Stimulated activated CD4-positive, alpha-beta T cell treated with anti-CD3 and anti-CD28 coated beads, Interleukin-15, amount 100 ng/mL, for 24 hours (primary cell): ENCODE results near the gene DOP1B.
"Not testable (repeated sequence)": the region's sequence is repeated elsewhere in the genome, so short reads cannot be mapped to it uniquely, and the experiment has no call there.

ENCODE experiments used
- DNase-seq: peaks from one replicate; pipeline ENCODE4 v3.0.0-alpha.2; 2020

DOP1B gene, protein sequence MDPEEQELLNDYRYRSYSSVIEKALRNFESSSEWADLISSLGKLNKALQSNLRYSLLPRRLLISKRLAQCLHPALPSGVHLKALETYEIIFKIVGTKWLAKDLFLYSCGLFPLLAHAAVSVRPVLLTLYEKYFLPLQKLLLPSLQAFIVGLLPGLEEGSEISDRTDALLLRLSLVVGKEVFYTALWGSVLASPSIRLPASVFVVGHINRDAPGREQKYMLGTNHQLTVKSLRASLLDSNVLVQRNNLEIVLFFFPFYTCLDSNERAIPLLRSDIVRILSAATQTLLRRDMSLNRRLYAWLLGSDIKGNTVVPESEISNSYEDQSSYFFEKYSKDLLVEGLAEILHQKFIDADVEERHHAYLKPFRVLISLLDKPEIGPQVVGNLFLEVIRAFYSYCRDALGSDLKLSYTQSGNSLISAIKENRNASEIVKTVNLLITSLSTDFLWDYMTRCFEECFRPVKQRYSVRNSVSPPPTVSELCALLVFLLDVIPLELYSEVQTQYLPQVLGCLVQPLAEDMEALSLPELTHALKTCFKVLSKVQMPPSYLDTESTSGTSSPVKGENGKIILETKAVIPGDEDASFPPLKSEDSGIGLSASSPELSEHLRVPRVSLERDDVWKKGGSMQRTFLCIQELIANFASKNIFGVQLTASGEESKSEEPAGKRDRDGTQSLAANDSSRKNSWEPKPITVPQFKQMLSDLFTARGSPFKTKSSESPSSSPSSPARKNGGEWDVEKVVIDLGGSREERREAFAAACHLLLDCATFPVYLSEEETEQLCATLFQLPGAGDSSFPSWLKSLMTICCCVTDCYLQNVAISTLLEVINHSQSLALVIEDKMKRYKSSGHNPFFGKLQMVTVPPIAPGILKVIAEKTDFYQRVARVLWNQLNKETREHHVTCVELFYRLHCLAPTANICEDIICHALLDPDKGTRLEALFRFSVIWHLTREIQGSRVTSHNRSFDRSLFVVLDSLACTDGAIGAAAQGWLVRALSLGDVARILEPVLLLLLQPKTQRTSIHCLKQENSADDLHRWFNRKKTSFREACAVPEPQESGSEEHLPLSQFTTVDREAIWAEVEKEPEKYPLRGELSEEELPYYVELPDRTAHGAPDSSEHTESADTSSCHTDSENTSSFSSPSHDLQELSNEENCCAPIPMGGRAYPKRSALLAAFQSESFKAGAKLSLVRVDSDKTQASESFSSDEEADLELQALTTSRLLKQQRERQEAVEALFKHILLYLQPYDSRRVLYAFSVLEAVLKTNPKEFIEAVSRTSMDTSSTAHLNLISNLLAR (N-terminal part only)

GRCh38 chr21:36156815-36157670 is at the start of gene DOP1B:
DOP1B (plus strand) TSS chr21:36156824; CDS start chr21:36164734, 7,910 bp downstream.
- DNase-seq: peak; percentile 61

- no peak for DNase-seq
These were observed 46.8 kb upstream of the DOP1B start for GRCh38 chr21:36109868-36110267.

DNA sequence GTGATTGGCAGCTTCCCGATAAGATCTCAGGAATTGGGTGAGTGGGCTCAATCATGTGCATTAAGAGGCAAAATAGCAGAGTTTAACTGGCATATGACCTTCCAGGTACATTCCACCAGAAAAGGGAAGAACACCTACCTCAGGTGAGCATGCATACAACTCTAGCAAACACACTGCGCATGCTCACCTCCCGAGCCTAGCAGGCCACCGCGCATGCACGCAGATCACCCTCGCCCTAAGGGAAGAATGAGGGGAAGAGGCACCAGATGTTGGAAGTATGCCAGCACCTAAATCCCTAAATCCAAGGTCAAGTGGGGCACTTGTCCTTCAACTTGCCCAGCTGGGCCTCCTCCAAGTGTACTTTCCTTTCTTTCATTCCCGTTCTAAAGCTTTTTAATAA is 45.4 kb upstream of the DOP1B start:
- no peak for DNase-seq

GRCh38 chr21:36113647-36114428 is 42.8 kb upstream of the DOP1B start:
- peak; percentile 67 for DNase-seq

DNA sequence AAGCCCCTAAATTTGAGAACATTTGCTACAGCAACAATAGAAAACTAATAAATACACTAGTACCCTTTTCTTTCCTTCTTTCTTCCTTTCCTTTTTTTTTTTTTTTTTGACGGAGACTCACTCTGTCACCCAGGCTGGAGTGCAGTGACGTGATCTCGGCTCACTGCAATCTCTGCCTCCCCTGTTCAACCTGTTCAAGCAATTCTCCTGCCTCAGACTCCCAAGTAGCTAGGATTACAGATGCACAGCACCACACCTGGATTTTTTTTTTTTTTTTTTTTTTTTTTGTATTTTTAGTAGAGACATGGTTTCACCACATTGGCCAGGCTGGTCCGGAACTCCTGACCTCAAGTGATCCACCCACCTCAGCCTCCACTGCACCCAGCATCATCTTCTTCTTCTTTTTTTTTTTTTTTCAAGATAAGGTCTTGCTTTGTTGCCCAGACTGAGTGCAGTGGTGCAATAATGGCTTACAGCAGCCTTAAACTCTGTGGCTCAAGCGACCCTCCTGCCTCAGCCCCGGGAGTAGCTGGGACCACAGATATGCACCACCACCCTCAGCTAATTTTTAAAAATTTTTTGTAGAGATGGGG is 41.4 kb upstream of the DOP1B start:
- no peak for DNase-seq

GRCh38 chr21:36117286-36117741 is 39.3 kb upstream of the DOP1B start:
- DNase-seq: no peak

GRCh38 chr21:36120304-36120888 is 36.2 kb upstream of the DOP1B start:
- DNase-seq: no peak

DNA sequence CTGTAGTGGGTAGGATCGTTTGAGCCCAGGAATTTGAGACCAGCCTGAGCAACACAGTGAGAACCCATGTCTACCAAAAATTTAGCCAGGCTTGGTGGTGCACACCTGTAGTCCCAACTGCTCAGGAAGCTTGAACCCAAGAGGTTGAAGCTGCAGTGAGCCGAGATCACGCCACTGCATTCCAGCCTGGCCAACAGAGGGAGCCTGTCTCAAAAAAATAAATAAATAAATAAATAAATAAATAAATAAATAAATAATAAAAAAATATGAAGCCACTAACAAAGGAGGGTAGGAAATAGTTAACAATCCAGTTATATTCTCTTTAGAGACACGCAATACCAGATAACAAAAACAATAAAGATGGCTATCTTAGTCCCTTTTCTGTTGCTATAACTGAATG is 33.6 kb upstream of the DOP1B start:
- DNase-seq: no peak

- DNase-seq: no peak
These were observed 32.2 kb upstream of the DOP1B start for GRCh38 chr21:36124395-36124794.

GRCh38 chr21:36125512-36126207 is 31.0 kb upstream of the DOP1B start:
- DNase-seq: peak; percentile 70

GRCh38 chr21:36126208-36126565 is 30.4 kb upstream of the DOP1B start:
- no peak for DNase-seq

DNA sequence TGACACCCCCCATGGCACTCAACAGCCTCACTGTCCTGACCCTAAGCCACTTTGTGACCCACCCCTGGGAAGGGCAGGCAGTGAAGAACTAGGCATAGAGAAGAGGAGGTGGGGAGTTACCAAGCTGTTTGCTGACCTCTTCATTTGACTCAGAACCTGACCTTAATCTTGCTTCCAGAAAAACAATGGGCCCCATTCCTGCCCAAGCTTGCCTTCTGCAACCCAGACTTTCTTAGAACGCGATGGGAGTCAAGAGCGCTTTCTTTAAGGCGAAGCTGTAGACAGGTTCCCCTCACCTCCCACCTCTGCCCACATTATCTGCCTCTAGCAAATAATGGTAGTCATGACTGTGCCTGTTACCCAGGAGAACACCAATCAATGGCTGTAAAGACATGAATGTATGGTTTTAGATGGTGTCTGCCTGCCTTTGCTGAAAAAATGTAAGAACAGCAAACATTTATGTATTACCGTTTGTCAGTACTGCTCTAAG is 30.0 kb upstream of the DOP1B start:
- DNase-seq: no peak

GRCh38 chr21:36127250-36127904 is 29.2 kb upstream of the DOP1B start:
- no peak for DNase-seq

DNA sequence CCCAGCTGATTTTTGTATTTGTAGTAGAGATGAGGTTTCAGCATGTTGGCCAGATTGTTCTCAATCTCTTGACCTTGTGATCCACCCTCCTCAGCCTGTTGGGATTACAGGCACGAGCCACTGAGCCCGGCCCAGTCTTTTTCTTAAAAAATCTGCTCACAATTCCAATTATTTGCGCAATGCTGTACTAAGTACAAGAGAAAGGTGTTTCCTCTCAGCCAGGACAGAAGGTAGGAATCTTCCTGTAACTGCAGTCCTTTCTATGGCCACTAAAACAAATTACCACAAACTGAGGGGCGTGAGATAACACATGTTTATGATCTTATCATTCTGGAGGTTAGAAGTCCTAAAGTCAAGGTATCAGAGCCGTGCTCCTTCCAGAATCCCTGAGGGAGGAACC is 28.6 kb upstream of the DOP1B start:
- DNase-seq: no peak

DNA sequence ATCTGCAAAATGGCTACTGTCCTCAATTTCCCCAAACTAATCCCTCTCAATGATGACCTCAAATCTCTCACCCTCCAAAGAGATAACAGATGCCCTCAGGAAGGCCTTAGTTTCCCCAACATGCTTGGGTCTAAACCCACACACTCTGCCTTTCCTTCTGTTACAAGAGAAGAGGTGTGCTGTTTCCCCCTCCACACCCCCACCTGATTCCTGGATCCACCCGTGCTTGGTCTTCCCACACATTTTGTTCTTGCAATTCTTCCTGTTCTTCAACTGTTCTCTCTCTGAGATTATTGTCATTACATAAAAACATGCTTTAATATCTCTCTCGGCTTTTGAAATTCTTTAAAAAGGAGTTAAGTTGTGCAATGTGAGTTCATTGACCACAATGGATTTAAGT is 27.4 kb upstream of the DOP1B start:
- no peak for DNase-seq

- DNase-seq: not testable (repeated sequence)
These were observed 26.2 kb upstream of the DOP1B start for GRCh38 chr21:36130414-36130762.

DNA sequence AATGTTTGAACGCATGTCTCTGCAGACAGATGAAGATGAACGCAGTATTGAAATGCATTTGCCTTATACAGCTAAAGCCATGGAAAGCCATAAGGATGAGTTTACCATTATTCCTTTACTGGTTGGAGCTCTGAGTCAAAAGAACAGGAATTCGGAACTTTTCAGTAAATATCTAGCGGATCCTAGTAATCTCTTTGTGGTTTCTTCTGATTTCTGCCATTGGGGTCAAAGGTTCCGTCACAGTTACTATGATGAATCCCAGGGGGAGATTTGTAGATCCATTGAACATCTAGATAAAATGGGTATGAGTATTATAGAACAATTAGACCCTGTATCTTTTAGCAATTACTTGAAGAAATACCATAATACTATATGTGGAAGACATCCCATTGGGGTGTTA is 25.8 kb upstream of the DOP1B start:
- not testable (repeated sequence) for DNase-seq

- DNase-seq: no peak
These were observed 23.9 kb upstream of the DOP1B start for GRCh38 chr21:36132696-36133095.

- peak; percentile 81 for DNase-seq
These were observed 21.7 kb upstream of the DOP1B start, which contains the start of gene CBR3 for GRCh38 chr21:36134803-36135390. CBR3 (plus strand) TSS chr21:36135079; CDS start chr21:36135193, 114 bp downstream.
